Measurements from ENCODE around the gene CDK18.

- TF ChIP-seq CTCF (optimal IDR thresholded peaks at IDR 0.05 in 1 of 3, IDR thresholded peaks at IDR 0.05 in 1 of 3, conservative IDR thresholded peaks at IDR 0.05 in 1 of 3; ENCODE audit: extremely low read depth in 1 of 3, insufficient read depth in 2 of 3, low read length in 3 of 3) (no peak), EZH2 (IDR thresholded peaks at IDR 0.05; ENCODE audit: low read length) (no peak)
Observed at GRCh38 chr1:205474571-205474970, 29.9 kb upstream of the CDK18 start.

Measured in keratinocyte (primary cell).